Body of pancreas (tissue), 4 donors: ENCODE results near the gene ASF1B. TPM values are rescaled to one million over a fixed set of nuclear protein-coding genes. Genes with fewer than 3 reads are reported as not detected.

ENCODE experiments used
- ATAC-seq: fragments of 150-250 bp; one replicate; pipeline ENCODE4 v1.9.1; 2016
- DNase-seq, 4 donors: peaks; one replicate each; pipeline ENCODE4 v3.0.0-alpha.2; 2019
- H3K27ac ChIP-seq, 4 donors: fragments of 200-600 bp; sonication (generic); 1 replicate in 3 of 4; 2 replicates in 1 of 4; pipeline versions ENCODE4 v1.5.1 to v1.6.1; 2016 to 2019; ENCODE audit warnings: mild to moderate bottlenecking in 1 of 4, mixed read lengths in 1 of 4, moderate library complexity in 1 of 4
- H3K27me3 ChIP-seq, 2 donors: fragments of 200-600 bp; sonication (generic); one replicate each; pipeline ENCODE4 v1.6.0; 2016; ENCODE audit warnings: mild to moderate bottlenecking in 1 of 2
- H3K36me3 ChIP-seq, 2 donors: fragments of 200-600 bp; sonication (generic); replicated peaks in 1 of 2; 2 replicates each; pipeline ENCODE4 v1.5.1; 2016; ENCODE audit warnings: low read depth in 2 of 2; ENCODE audit not compliant: insufficient read depth in 1 of 2
- H3K4me1 ChIP-seq: fragments of 200-600 bp; sonication (generic); one replicate; pipeline ENCODE4 v1.6.0; 2016
- H3K4me3 ChIP-seq, 2 donors: fragments of 200-600 bp; sonication (generic); 1 replicate in 1 of 2; 2 replicates in 1 of 2; pipeline ENCODE4 v1.5.1; 2016 to 2019
- H3K9me3 ChIP-seq, 3 donors: fragments of 200-600 bp; sonication (generic); 1 replicate in 2 of 3; 2 replicates in 1 of 3; pipeline ENCODE4 v1.5.1; 2016
- CTCF ChIP-seq, 7 experiments: fragments of 450-650 bp in 4 of 7; fragments of 200-600 bp in 3 of 7; sonication (generic) in 3 of 7; IDR thresholded peaks; one replicate each; pipeline ENCODE4 v1.5.1; 2016 to 2019; ENCODE audit warnings: antibody characterized with exemption in 7 of 7
- POLR2A ChIP-seq, 3 donors: fragments of 450-650 bp; IDR thresholded peaks; one replicate each; pipeline ENCODE4 v1.6.1; 2016; ENCODE audit warnings: antibody characterized with exemption in 3 of 3, mild to moderate bottlenecking in 2 of 3
- WGBS, 2 donors: methylation state at CpG; one replicate each; pipeline ENCODE4 v1.1.5; 2017; 5-methylcytosine and 5-hydroxymethylcytosine counted together
- intact Hi-C: fragments of 100-400 bp; cut with DNase I; formaldehyde crosslinking; loops from one replicate; pipeline ENCODE4 v1.15.1; 2023
- total RNA-seq, 2 donors: library from RNA; depleted of rRNA; stranded (reverse); fragments of >200 nt; gene quantifications; one replicate each; pipeline ENCODE4 v1.1.0, GENCODE V29; 2016

The ASF1B gene
- total RNA-seq, 2 donors from 2014 or later: 0.26 to 1.6 TPM

- DNase-seq (no peak), ATAC-seq (no peak)
- Histone ChIP-seq H3K27me3 (no peaks in the 10 kb centered on the region), H3K27ac (no peak overlapping the region), H3K4me3 (no peak overlapping the region), H3K36me3 (no peaks in the 10 kb centered on the region), H3K4me1 (no peaks in the 10 kb centered on the region), H3K9me3 (no peaks in the 10 kb centered on the region)
- WGBS, 2 donors: 94 to 96% methylated on average over 8 to 10 of the region's 12 CpGs
- no peak for TF ChIP-seq CTCF (IDR thresholded peaks at IDR 0.05)
- no peak for TF ChIP-seq POLR2A (IDR thresholded peaks at IDR 0.05)
- intact Hi-C loops: no loop called here
These were observed 32.6 kb upstream of the ASF1B start for GRCh38 chr19:14168993-14169392.

DNA sequence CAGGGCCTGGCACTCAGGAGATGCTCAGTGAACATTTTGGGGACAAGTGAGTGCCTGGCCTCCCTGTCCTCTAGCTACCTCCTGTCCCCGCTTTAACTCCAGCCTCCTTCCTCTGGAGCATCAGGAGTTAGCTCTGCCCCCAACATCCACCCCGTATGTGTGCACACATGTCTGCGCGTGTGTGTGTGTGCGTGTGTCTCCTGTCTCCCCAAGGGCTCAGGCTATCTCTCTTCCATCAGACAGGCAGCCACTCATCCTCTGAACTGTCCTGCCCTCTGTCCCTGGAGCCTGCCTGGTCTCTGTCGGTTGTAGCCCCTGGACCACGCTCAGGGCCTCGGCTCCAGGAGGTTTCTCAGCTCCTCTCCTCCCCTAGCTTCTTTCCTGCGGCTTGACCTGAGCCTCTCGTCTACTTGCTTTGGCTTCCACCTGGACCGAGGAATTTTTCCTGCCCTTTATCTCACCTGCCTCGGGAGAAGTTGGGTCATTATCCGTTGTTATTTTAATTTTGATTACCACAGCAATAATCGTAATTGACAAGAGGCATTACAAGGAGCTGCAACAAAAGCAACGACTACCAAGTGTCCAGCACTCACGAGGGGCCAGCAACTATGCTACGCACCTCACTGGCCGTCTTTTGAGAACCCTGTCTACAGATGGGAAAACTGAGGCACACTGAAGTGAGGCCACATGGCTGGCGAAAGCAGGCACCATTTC lies 32.0 kb upstream of the ASF1B start:
- no peak overlapping the region for H3K27ac ChIP-seq
- no peak for TF ChIP-seq CTCF (IDR thresholded peaks at IDR 0.05)
- TF ChIP-seq POLR2A (IDR thresholded peaks at IDR 0.05): no peak
- no peaks in the 10 kb centered on the region for H3K27me3 ChIP-seq
- 84 to 86% methylated on average over 19 of the region's 19 CpGs for whole genome bisulfite sequencing, 2 donors
- H3K9me3 ChIP-seq: no peaks in the 10 kb centered on the region
- intact Hi-C loops: no loop called here
- no peak overlapping the region for H3K4me3 ChIP-seq
- ATAC-seq: no peak
- H3K36me3 ChIP-seq: no peaks in the 10 kb centered on the region
- DNase-seq: no peak
- H3K4me1 ChIP-seq: no peaks in the 10 kb centered on the region

- Histone ChIP-seq H3K9me3 (no peaks in the 10 kb centered on the region), H3K4me1 (no peaks in the 10 kb centered on the region), H3K27me3 (no peaks in the 10 kb centered on the region), H3K4me3 (no peak overlapping the region), H3K36me3 (no peaks in the 10 kb centered on the region), H3K27ac (no peak overlapping the region)
- ATAC-seq (no peak), DNase-seq (no peak)
- WGBS, 2 donors: 67 to 68% methylated on average over 6 to 14 of the region's 18 CpGs
- TF ChIP-seq POLR2A (IDR thresholded peaks at IDR 0.05) (no peak), CTCF (IDR thresholded peaks at IDR 0.05) (no peak)
- intact Hi-C loops: no loop called here
These were observed 31.3 kb upstream of the ASF1B start for GRCh38 chr19:14167576-14168138.

DNA sequence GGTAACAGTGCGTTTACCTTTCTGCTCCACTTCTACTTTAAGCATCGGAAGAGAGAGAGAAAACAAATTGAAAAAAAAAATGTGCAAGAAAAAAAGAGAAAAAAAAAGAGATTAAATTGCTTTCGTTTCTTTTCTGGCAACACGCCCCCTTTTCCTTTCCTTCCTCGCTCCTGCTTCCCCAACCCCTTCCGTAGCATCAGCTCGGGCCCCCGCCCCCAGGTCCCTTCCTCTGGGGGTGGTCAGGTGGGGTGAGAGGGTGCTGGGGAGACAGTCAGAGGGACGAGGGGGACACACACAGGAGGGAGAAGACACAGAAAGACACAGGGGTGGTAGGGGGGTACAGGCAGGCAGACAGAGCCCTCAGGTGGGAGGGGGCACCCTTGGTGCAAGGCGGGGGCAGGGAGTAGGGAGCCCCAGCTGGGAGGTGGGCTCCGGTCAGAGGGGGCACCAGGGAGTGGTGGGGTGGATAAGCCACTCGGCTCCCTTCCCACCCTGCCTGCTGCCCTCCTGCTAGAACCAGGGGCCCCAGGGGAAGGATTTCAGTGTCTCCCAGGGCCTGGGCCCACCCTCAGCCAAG lies 30.7 kb upstream of the ASF1B start:
- H3K27ac ChIP-seq: no peak overlapping the region
- H3K4me3 ChIP-seq: no peak overlapping the region
- DNase-seq (no peak), ATAC-seq (no peak)
- H3K36me3 ChIP-seq: no peaks in the 10 kb centered on the region
- intact Hi-C loops: no loop called here
- H3K9me3 ChIP-seq: no peaks in the 10 kb centered on the region
- H3K27me3 ChIP-seq: no peaks in the 10 kb centered on the region
- no peak for TF ChIP-seq CTCF (IDR thresholded peaks at IDR 0.05)
- TF ChIP-seq POLR2A (IDR thresholded peaks at IDR 0.05): no peak
- 68 to 78% methylated on average over 12 of the region's 12 CpGs for WGBS, 2 donors
- no peaks in the 10 kb centered on the region for H3K4me1 ChIP-seq
